ENCODE measurements around the gene RNASE1. TPM values are rescaled to one million over a fixed set of nuclear protein-coding genes. Genes with fewer than 3 reads are reported as not detected.

RNASE1 gene
- total and polyA plus RNA-seq, 9 of the 15 experiments (the other 6 are each of a cell fraction or from before 2014, with no cell fraction given) = 6.4 to 33.3 (median 13.9) TPM

GRCh38 chr14:20799892-20800544 is 2.6 kb downstream of the RNASE1 start (continued):
- TF ChIP-seq TGIF2 (CRISPR knock-in tag; IDR thresholded peaks at IDR 0.05) = no peak
- TF ChIP-seq ZKSCAN8 (CRISPR knock-in tag; IDR thresholded peaks at IDR 0.05) = no peak
- TF ChIP-seq CTBP1 (IDR thresholded peaks at IDR 0.05; ENCODE audit: borderline replicate concordance) = peak; percentile 73; the same call in 1 of the 2 replicates
- no peak for TF ChIP-seq ZNF146 (CRISPR knock-in tag; IDR thresholded peaks at IDR 0.05; ENCODE audit: unreplicated experiment)
- no peak for TF ChIP-seq POLR2B (IDR thresholded peaks at IDR 0.05; ENCODE audit: low read depth, partially characterized antibody)
- no peak for TF ChIP-seq AFF4 (CRISPR knock-in tag; IDR thresholded peaks at IDR 0.05)
- TF ChIP-seq NR1H2 (CRISPR knock-in tag; IDR thresholded peaks at IDR 0.05) = no peak
- no peak for TF ChIP-seq WHSC1 (IDR thresholded peaks at IDR 0.05; ENCODE audit: low read length)
- TF ChIP-seq ZNF57 (CRISPR knock-in tag; IDR thresholded peaks at IDR 0.05) = no peak

Measured in K562 (cell line).